GM18867 (cell line): ENCODE data around the gene DCUN1D1.

ENCODE experiments used
- ATAC-seq: cut with Tn5 transposase; IDR thresholded peaks from one replicate; pipeline ENCODE4 v1.9.1; 2021; ENCODE audit warnings: mild to moderate bottlenecking, moderate library complexity; ENCODE audit not compliant: unreplicated experiment

The DCUN1D1 gene

DNA sequence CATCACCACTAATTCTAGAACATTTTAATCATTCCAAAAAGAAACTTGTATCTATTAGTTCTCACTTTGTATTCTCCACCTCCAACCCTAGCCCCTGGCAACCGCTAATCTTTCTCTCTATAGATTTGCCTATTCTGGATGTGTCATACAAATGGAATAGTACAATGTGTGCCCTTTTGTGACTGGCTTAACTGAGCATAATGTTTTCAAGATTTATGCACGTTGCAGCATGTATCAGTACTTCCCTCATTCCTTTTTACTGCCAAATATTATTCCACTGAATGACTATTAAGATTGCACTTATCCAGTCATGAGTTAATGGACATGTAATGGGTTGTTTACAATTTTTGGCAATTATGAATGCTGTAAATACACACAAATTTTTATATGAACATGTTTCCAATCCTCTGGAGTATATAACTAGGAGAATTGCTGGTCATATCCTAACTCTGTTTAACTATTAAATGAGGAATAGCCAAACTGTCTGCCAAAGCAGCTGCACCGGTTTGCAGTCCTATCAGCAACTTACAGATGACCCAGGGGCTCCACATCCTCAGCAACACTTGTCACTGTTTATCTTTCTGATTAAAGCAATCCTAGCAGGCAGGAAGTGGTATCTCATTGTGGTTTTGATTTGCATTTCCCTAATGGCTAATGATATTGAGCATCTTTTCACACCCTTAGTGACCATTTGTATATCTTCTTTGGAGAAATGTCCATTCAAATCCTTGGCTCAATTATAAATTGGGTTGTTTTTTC, 42.9 kb downstream of the DCUN1D1 start:
- peak; percentile 97 for ATAC-seq

DNA sequence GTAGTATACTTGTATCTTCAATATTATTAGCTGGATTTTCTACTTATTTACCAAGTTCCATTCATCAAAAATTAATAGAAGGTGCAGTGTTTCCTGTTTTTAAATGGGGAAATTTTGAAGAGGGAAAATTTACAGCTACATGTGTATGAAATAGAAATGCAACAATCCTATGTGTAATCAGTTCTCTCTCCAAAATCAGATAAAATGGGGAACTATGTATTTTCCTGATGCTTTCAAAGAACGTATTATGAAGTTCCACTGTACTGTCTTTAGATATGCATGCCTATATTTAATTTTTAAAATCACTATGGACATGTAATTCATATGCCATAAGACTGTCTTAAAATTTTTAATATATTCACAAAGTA, 43.4 kb downstream of the DCUN1D1 start:
- ATAC-seq, result no peak

- ATAC-seq, result no peak
These were observed 44.0 kb downstream of the DCUN1D1 start for GRCh38 chr3:182936239-182936917.

DNA sequence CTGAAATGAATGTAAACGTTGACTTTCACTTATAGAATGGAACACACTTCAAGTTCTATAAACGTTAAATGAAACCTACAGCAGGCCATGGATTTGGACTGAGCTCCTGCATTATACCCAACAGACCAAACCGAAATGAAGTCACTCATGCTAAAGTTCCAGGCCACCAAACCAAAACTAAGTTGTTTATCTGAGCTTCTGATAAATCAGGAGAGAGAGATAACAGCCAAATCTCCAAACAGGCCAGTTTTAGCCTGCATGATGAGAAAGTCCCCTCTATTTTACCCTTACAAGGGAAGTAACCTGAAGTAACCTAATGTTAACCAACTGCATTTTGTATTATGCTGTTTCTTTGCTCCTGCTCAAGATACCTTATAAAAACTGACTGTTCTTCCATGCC, 44.5 kb downstream of the DCUN1D1 start:
- no peak for ATAC-seq

- ATAC-seq, result peak; percentile 24
These were observed 54.4 kb downstream of the DCUN1D1 start for GRCh38 chr3:182925944-182926337.

DNA sequence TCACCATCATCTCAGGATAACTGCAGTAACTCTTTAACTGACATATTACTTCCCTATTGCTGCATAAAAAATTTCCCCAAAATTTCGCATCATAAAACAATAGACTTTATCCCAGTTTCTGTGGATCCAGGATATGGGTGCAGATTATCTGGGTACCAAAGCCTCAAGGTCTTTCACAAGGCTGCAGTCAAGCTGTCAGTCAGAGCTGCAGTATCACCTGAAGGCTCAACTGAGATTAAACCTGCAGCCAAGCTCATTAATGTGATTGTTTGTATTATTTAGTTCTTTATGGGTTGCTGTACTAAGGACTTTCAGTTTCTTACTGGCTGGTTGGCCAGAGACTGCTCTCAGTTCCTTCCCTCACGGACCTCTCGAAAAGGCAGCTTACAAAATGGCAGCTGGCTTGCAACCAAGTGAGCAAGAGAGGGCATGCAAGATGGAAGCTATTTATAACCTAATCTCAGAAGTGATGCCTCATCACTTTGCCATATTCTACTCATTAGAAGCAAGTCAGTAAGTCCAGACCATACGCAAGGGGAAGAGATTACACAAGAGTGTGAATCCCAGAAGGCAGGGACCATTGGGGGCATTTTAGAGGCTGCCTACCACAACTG, 54.9 kb downstream of the DCUN1D1 start:
- peak; percentile 95 for ATAC-seq

GRCh38 chr3:182921665-182922355, 58.5 kb downstream of the DCUN1D1 start:
- no peak for ATAC-seq

- ATAC-seq, result no peak
These were observed 59.7 kb downstream of the DCUN1D1 start for GRCh38 chr3:182920515-182921084.

DNA sequence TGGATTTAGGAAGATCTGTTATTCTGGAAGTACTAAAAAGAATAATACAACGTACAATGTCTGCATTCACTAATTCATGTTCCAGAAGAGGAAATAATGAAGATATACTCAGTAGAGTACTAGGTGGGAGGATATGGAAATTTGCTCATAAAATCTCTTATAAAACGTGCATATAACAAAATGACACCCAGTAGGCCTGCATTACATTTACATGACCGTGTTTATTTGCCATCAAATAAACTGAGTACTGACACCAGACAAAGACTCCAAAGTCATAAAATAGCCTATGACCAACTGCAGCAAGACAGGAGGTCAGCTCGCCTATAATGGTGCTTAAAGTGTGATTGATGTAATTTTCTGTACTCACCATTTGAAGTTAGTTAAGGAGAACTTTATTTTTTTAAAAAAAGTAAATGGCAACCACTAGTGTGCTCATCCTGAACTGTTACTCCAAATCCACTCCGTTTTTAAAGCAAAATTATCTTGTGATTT, 60.4 kb downstream of the DCUN1D1 start:
- no peak for ATAC-seq

GRCh38 chr3:182917134-182917533, 63.2 kb downstream of the DCUN1D1 start:
- no peak for ATAC-seq

DNA sequence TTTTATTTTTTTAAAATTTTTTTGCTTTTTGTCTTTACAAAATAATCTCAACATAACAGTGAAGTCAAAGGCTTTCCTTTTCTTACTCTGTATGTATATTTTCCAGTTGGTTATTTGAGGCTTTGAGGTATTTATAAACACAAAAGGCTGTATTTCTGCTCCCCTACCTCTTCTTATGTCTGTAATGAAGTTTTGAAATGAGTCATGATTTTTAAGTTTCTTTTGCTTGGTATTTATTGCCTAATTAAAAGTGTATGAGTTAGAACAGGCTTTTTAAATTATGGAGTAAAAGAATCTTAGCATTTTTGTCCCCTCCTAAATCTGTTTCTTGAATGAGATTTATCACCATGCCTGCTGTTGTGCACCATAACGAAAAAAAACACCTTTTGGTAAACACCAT, 66.0 kb downstream of the DCUN1D1 start:
- peak; percentile 42 for ATAC-seq

- peak; percentile 90 for ATAC-seq
These were observed 66.4 kb downstream of the DCUN1D1 start for GRCh38 chr3:182913889-182914288.

- no peak for ATAC-seq
These were observed 67.9 kb downstream of the DCUN1D1 start for GRCh38 chr3:182912474-182912873.

DNA sequence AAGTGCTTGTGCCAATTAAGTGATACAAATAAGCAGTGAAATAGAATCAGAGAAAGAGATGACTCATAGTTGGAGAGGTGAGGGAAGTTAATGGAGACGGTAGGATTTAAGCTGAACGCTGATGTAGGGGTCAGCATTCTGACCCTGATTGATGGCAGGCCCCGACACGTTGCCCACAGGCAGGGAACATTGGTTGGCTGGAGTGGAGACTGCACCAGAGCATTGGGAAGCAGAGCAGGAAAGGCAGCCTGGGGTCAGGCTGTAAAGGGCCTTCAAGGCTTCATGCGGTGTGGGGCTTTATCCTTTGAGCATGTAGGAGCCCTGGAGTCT, 68.6 kb downstream of the DCUN1D1 start:
- no peak for ATAC-seq

- no peak for ATAC-seq
These were observed 69.2 kb downstream of the DCUN1D1 start for GRCh38 chr3:182910936-182911781.

- ATAC-seq, result no peak
These were observed 70.9 kb downstream of the DCUN1D1 start for GRCh38 chr3:182909318-182910040.

DNA sequence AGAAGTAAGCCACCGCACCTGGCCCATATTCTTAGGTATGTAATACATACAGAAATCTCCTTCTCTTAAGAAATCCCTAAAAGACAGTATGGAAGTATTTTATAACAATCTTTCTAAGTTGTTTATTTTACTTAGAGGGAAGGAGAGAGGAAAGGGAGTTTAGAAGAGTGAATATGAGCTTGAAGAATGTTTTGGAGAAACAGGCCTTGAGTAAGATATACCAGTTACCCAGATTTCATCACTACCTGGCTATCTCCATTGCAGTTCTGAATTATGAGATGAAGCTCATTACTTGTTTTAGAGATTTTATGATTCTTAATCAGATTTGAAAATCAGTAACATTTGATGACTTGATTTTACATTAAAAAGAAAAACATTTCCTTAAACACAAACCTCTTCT, 71.9 kb downstream of the DCUN1D1 start:
- ATAC-seq, result no peak

DNA sequence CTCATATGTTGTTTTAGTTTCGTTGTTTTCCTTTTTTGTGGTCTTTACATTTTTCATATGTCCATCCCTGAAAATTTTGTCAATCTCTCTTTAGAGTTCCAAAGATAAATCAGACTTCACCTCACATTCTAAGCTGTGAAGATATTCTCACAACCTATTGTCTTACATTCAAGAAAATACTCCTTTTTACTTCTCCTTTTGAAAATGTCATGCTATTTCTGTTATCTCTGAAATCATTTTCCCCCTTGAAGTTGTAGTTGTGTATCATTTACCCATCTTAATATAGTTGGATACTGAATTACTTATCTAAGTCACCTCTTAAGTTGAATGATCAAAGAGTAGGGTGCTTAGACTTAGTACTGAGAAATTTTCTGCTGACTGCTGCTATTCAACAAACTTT, 74.3 kb downstream of the DCUN1D1 start:
- ATAC-seq, result no peak

GRCh38 chr3:182905623-182906022, 74.7 kb downstream of the DCUN1D1 start:
- ATAC-seq, result no peak

DNA sequence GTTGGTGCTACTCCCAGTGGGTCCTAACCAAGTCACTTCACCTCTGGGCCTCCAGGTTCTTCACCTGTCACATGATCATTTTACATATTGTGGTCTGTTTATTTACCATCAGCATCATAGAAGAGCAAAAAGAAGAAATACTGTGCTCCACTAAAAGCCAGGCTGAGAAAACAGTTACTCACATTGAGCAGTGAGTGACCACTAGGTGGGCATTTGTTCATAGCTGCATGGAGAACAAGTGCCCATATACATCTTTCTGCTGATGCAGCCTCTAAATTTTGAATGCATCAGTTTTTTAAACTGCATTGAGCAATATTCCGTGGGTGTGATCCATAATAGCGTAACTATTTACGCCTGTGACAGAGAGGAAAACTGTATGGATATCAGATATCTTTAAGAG, 76.2 kb downstream of the DCUN1D1 start:
- ATAC-seq, result no peak
